Measurements from ENCODE around the gene CGREF1. TPM values are rescaled to one million over a fixed set of nuclear protein-coding genes. Genes with fewer than 3 reads are reported as not detected.

The CGREF1 gene
- total RNA-seq, 1 donor from 2014 or later = 2.2 TPM

GRCh38 chr2:27105981-27106380 is 12.9 kb downstream of the CGREF1 start:
- Histone ChIP-seq H3K36me3 (no peaks in the 10 kb centered on the region), H3K27ac (no peak overlapping the region), H3K9me3 (no peaks in the 10 kb centered on the region), H3K4me1 (no peaks in the 10 kb centered on the region), H3K27me3 (no peaks in the 10 kb centered on the region), H3K4me3 (no peak overlapping the region)
- DNase-seq (ENCODE audit: extremely low spot score in 2 of 2) = no peak
- no peak for TF ChIP-seq POLR2A (IDR thresholded peaks at IDR 0.05)
- intact Hi-C loops (cut with DNase I) = no loop called here

GRCh38 chr2:27102329-27102728 is 16.6 kb downstream of the CGREF1 start:
- intact Hi-C loops (cut with DNase I) = loop anchor here (5.0 kb wide), 1 partner anchor 90 kb away; no protein-coding TSS in a partner anchor
- no peaks in the 10 kb centered on the region for H3K4me1 ChIP-seq
- no peaks in the 10 kb centered on the region for H3K9me3 ChIP-seq
- no peak for TF ChIP-seq CTCF (IDR thresholded peaks at IDR 0.05)
- TF ChIP-seq POLR2AphosphoS5 (IDR thresholded peaks at IDR 0.05; ENCODE audit: insufficient read depth in 1 of 2, low read depth in 1 of 2) = no peak
- no peak for TF ChIP-seq POLR2A (IDR thresholded peaks at IDR 0.05)
- no peaks in the 10 kb centered on the region for H3K36me3 ChIP-seq
- no peak overlapping the region for H3K27ac ChIP-seq
- no peaks in the 10 kb centered on the region for H3K27me3 ChIP-seq
- no peak overlapping the region for H3K4me3 ChIP-seq
- no peak for DNase-seq (ENCODE audit: extremely low spot score in 2 of 2)

- TF ChIP-seq POLR2AphosphoS5 (IDR thresholded peaks at IDR 0.05; ENCODE audit: insufficient read depth in 1 of 2, low read depth in 1 of 2) = no peak
- TF ChIP-seq CTCF (IDR thresholded peaks at IDR 0.05) = no peak
- TF ChIP-seq POLR2A (IDR thresholded peaks at IDR 0.05) = no peak
- no peaks in the 10 kb centered on the region for H3K36me3 ChIP-seq
- H3K27me3 ChIP-seq = no peaks in the 10 kb centered on the region
- no peak for DNase-seq (ENCODE audit: extremely low spot score in 2 of 2)
- intact Hi-C loops (cut with DNase I) = loop anchor here (5.0 kb wide), 1 partner anchor 92 kb away; no protein-coding TSS in a partner anchor
- no peak overlapping the region for H3K27ac ChIP-seq
- no peak overlapping the region for H3K4me3 ChIP-seq
- H3K4me1 ChIP-seq = peaks cover 8% of the 10 kb centered on the region
- H3K9me3 ChIP-seq = no peaks in the 10 kb centered on the region
Measured at GRCh38 chr2:27100036-27100435, 18.9 kb downstream of the CGREF1 start.

GRCh38 chr2:27099334-27099955 is 19.5 kb downstream of the CGREF1 start:
- Histone ChIP-seq H3K27me3 (no peaks in the 10 kb centered on the region), H3K27ac (no peak overlapping the region), H3K9me3 (no peaks in the 10 kb centered on the region), H3K4me3 (no peak overlapping the region), H3K4me1 (peaks cover 8% of the 10 kb centered on the region), H3K36me3 (no peaks in the 10 kb centered on the region)
- DNase-seq (ENCODE audit: extremely low spot score in 2 of 2) = no peak
- intact Hi-C loops (cut with DNase I) = loop anchor here (5.0 kb wide), 1 partner anchor 183 kb away; the partner anchor contains the start of gene TRIM54
- TF ChIP-seq POLR2A (IDR thresholded peaks at IDR 0.05) (no peak), CTCF (IDR thresholded peaks at IDR 0.05) (no peak), POLR2AphosphoS5 (IDR thresholded peaks at IDR 0.05; ENCODE audit: insufficient read depth in 1 of 2, low read depth in 1 of 2) (no peak)

- no peak overlapping the region for H3K27ac ChIP-seq
- H3K4me1 ChIP-seq = peaks cover 8% of the 10 kb centered on the region
- no peak for TF ChIP-seq POLR2A (IDR thresholded peaks at IDR 0.05)
- TF ChIP-seq CTCF (IDR thresholded peaks at IDR 0.05) = no peak
- TF ChIP-seq POLR2AphosphoS5 (IDR thresholded peaks at IDR 0.05; ENCODE audit: insufficient read depth in 1 of 2, low read depth in 1 of 2) = no peak
- no peaks in the 10 kb centered on the region for H3K9me3 ChIP-seq
- H3K27me3 ChIP-seq = no peaks in the 10 kb centered on the region
- no peak for DNase-seq (ENCODE audit: extremely low spot score in 2 of 2)
- H3K36me3 ChIP-seq = no peaks in the 10 kb centered on the region
- no peak overlapping the region for H3K4me3 ChIP-seq
- intact Hi-C loops (cut with DNase I) = loop anchor here (2.0 to 5.0 kb wide), 2 partner anchors 71 to 185 kb away; partner anchors contain the start of gene TRIM54
Measured at GRCh38 chr2:27097341-27097740, 21.6 kb downstream of the CGREF1 start.
